GM18951 (cell line): ENCODE measurements around the gene GPC3.
"Not testable (repeated sequence)": the region's sequence is repeated elsewhere in the genome, so short reads cannot be mapped to it uniquely, and the experiment has no call there.

Source experiments
- POLR2A ChIP-seq: IDR thresholded peaks from 4 replicates; pipeline ENCODE4 v1.6.1; 2011; ENCODE audit warnings: mild to moderate bottlenecking; ENCODE audit not compliant: insufficient read length, insufficient read depth; ENCODE audit errors: extremely low read depth
- in situ Hi-C: fragments of 300-500 bp; cut with MboI; formaldehyde crosslinking; loops from one replicate; pipeline ENCODE4 v1.12.0; 2022; ENCODE audit warnings: low sequenced_read_pairs, mixed read lengths, inconsistent platforms; ENCODE audit not compliant: unreplicated experiment

Gene GPC3

DNA sequence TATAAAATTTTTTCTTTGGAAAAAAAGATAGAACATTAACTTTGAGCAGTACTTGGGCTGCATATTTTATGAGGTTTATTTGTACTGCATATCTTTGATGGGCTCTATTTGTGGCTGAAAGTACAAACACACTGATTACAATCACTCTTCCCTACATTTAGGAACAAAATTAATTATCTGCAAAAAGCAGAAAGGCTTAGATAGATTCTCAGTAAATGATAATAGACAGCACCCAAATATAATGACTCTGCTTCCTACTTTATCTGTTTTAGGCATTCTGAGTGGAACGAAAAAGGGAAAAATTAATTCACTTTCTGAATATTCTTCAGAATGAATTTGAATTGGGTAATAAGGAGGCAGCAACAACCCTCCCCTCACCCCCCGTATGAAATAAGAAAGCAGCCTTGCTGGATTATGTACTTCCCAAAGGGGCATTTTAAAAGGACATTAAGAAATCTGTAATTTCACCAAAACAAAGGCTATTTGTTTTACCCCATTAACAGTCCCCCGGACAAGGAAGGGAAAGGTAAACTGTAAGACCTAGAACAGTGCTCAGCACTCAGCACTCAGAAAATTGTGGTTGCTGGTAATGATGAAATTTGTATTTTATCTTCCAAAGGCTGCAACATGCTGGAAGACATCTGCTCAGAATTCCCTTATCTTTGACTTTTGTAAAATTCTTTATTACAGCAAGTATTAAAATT lies 242.6 kb downstream of the GPC3 start:
- TF ChIP-seq POLR2A = no peak
- in situ Hi-C loops = no loop called here

DNA sequence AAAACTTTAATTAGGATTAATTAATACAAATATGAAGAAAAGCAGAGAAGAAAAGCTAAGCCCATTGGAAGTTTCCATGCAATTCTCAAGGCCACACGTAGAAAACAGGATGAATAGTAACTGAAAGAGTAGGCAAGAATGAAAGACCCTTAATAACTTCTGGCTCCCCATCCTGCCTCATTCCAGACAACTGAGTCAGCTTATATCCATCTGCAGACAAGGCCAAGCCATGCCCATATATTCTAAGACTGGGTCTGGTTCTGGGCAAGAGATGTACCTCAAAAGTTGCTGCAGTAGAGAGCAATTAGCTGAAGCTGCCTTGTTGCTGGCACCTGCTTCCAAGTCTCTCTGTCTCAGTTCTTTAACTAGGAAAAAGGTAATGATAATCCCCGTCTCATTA lies 244.1 kb downstream of the GPC3 start:
- TF ChIP-seq POLR2A = no peak
- in situ Hi-C loops = no loop called here

DNA sequence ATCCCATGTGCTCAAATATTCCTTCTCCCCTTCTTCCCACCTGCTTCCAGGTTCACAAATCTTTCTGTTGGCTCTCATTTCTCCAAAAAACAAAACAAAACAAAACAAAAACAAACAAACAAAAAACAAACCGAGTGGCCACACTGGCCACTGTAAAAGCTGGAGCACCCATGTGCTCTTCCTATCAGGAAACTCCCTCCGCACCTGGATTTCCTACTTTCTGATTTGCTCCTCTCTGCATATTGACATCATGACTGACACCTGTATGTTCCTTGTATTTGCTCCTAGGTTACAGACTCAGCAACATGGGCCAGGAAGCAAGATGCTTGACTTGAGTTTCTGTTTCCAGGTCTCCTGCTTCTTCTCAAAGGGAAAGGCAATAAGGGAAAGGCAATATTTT lies 258.8 kb downstream of the GPC3 start:
- in situ Hi-C loops = no loop called here
- TF ChIP-seq POLR2A = no peak

DNA sequence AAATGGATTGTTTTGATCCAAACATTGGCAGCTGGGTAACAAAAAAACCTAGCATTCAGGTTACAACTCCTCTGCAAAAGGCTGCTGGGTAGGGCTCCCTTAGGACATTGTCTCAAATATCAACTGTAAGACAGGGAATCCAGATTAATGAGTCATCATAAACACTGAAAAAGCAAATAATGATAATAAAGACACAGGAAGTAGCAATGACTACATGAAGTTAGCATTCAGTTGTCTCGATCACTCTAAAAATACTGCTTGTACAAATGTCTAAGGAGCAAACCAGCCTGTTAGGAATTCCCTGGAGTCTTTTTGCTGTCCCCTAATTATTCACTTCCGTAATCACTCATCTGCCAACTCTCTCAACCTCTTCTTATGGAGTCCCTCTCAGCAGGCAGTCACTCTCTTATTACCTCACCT lies 259.2 kb downstream of the GPC3 start:
- no peak for TF ChIP-seq POLR2A
- in situ Hi-C loops = no loop called here

DNA sequence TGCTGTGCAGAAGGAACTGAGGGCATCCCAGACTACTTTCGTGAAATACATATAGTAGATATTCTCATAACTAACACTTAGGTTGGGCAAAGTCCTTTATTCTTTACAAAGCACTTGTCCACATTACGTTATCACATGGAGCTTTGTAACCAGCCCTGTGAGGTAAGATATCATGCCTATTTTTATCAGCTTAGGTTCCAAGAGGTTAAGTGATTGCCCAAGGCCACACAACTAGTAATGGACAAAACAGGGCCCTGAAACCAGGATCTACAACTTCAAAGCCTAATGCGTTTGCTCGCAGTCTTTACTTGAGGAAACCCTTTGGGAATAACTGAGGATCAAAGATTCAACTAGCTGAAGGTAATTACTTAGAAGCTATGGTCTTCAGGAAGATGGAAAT lies 261.5 kb downstream of the GPC3 start:
- no peak for TF ChIP-seq POLR2A
- in situ Hi-C loops = no loop called here

DNA sequence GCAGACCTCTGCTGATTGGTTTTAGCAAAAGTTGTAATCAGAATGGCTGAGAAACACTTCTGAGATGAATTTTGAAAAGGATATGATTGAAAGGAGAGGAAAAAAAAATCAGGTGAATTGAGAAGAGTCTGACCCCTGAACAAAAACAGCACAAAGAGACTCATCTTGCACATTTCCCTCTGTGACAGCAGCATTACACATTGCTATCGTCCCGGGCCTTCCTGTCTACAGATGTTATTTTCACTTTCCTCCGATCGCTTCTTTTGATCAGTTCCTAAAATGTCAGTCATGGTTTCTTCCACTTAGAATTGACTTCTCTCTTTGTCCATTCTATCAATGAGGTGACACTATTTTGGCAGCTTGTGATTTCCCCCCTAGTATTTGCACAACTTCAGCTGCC lies 262.6 kb downstream of the GPC3 start:
- in situ Hi-C loops = no loop called here
- TF ChIP-seq POLR2A = no peak

DNA sequence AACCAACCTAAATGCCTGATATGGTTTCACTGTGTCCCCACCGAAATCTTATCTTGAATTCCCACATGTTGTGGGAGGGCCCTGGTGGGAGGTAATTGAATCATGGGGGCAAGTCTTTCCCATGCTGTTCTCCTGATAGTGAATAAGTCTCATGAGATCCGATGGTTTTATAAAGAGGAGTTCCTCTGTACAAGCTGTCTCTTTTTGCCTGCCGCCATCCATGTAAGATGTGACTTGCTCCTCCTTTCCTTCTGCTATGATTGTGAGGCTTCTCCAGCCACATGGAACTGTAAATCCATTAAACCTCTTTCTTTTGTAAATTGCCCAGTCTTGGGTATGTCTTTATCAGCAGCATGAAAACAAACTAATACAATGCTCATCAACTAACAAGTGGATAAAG lies 265.1 kb downstream of the GPC3 start:
- in situ Hi-C loops = not testable (repeated sequence)

DNA sequence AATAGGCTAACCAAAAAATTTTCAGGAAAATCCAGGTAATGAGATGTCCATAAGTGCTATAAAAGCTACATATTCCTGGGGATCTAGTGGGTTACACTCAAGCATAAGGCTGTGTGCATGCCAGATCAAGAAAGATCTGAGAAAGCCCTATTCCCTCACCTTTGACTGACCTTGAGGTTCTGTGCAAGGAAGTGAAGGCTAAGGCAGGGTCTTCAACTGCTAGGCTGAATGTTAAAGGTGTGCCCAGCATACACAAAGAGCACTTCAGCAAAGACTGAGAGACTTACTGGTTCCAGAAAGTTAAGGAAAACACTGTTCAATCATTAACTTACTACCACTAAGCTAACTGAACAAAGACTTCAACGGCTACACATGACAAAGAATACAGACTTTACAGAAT lies 269.7 kb downstream of the GPC3 start:
- TF ChIP-seq POLR2A = no peak
- in situ Hi-C loops = no loop called here

DNA sequence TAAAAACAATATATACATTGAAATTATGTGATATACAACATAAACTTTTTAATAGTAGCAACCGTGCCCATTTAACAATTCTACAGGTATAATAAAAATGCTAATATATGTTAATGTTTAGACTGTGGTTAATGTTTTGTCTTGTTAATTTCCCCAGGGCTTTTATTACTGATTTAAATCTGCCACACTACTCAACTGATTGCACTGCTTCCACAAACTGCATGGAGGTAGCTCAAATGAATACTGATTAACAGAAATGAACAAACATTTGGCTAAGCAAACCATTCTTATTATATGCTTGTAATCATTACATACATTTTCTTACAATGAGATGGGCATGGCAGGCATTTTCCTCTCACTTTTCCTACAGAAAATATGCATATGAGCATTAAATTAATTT lies 275.9 kb downstream of the GPC3 start:
- no peak for TF ChIP-seq POLR2A
- in situ Hi-C loops = no loop called here

DNA sequence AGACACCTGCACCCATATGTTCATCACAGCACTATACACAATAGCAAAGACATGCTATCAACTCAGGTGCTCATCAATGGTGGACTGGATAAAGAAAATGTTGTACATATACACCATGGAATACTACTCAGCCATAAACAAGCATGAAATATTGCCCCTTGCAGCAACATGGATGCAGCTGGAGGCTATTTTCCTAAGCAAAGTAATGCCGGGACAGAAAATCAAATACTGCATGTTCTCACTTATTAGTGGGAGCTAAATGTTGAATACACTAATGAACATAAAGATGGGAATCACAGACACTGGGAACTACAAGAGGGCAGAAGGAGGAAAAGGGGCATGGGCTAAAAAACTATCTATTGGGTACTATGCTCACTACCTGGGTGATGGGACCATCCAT lies 278.5 kb downstream of the GPC3 start:
- TF ChIP-seq POLR2A = no peak
- in situ Hi-C loops = no loop called here

DNA sequence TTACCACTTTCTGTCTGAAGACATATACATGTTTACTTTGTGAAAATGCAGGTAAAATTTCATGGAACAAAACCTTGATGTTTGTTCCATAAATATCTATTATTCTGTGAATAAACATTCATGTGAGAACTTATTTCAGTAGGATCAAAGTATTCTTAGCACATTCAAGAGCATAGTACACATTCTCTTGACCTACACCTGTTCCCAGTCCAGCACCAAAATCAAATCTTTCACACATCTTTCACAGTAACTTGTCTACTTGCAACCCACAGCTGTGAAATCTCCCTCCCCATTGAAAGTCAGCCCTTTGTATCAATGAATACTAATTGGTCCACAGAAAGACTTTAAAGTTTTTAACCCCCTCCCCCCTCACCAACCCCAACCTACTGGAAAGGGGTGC lies 283.2 kb downstream of the GPC3 start:
- TF ChIP-seq POLR2A = no peak
- in situ Hi-C loops = no loop called here

DNA sequence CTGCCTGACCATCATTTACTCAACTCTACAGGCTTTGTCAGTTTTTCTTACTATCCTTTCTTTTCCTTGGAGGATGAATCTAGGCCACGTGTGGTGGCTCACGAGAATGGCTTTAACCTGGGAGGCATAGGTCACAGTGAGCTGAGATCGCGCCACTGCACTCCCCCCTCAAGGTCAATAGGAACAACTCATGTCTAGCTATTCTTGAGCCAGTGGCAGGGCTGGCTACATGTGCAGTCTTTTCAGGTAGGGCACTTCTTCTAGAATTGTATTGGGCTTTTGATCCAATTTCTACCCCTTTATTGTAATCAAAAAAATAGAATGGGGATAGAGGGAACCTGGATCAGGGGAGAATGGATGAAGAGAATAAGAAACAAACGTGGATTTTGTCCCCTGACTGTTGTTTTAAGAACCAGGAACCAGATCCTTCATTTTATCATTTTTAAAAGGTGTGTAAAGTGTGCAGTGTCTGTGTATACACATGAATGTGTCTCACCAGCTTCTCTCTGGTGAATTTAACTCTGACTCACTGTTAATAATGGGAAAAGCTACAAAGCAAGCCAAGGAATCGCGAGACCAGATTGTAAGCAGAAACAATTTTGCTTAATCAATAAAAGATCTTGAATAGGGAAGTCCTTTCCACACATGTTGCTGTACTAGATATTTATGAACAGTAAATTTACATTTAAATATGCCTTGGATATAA lies 286.2 kb downstream of the GPC3 start:
- no peak for TF ChIP-seq POLR2A
- in situ Hi-C loops = no loop called here

DNA sequence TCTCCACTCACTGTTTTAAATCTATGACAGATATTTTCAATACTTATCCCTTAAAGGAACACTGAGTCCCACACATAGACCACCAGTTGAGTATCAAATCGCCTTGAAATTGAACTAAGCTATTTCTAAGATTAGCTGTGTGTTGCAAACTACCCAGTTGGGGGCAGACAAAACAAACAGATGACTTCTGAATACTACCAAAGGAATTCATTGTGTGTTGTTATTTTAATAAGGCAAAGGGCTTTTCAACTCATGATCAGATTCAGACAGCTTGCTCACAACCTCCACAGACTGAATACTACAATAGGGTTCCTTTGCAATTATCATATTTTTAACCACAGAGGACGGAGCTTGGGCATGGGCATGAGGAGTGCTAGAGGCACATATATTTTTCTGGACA lies 287.1 kb downstream of the GPC3 start:
- TF ChIP-seq POLR2A = no peak
- in situ Hi-C loops = no loop called here

DNA sequence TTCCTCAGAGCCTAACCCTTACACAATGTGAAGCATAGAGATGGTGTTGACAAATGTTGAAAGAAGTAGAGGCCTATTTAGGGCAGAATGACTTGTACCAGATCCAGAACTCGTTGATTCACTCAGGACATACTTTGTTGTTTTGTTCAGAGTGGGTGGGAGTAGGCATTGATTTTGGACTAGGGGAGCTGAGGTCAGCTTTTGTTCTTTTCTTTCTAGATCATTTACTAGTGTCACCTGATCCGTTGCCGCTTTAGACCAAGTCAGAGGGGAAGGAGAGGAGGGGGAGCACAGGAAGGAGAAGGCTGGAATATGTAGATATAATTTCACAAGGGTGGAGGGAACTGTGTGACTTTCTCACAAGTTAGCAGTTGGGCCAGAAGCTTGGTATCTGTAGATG lies 287.7 kb downstream of the GPC3 start:
- in situ Hi-C loops = no loop called here
- TF ChIP-seq POLR2A = no peak
